ENCODE data around the gene SLC25A1.

SLC25A1 gene

GRCh38 chr22:19130959-19131684 lies 47.4 kb downstream of the SLC25A1 start, which contains the start of gene TSSK2:
Gene TSSK2 (plus strand): TSS chr22:19131308. CDS start chr22:19131400, 92 bp downstream.
- no peaks in the 10 kb centered on the region for H3K4me1 ChIP-seq (ENCODE audit: insufficient read depth, low read length, poor library complexity, severe bottlenecking)
- TF ChIP-seq CTCF (conservative IDR thresholded peaks at IDR 0.05; ENCODE audit: low read length) = no peak
- TF ChIP-seq EZH2phosphoT487 (IDR thresholded peaks at IDR 0.05; ENCODE audit: borderline replicate concordance) = no peak
- H3K79me2 ChIP-seq (ENCODE audit: insufficient read depth, low read length) = no peaks in the 10 kb centered on the region
- no peaks in the 10 kb centered on the region for H3K9me3 ChIP-seq (ENCODE audit: insufficient read depth, low read depth, low read length)
- H2AFZ ChIP-seq (ENCODE audit: low read length) = no peak within 1 kb of the TSS
- H3K4me3 ChIP-seq (ENCODE audit: low read length, poor library complexity, severe bottlenecking) = no peak within 1 kb of the TSS
- peaks cover 6% of the 10 kb centered on the region; the same call in 1 of the 2 replicates for H3K36me3 ChIP-seq (ENCODE audit: insufficient read depth, low read length)
- no peaks in the 10 kb centered on the region for H4K20me1 ChIP-seq (ENCODE audit: insufficient read depth, low read length, poor library complexity, severe bottlenecking)
- H3K27me3 ChIP-seq (ENCODE audit: insufficient read depth, low read length, poor library complexity, severe bottlenecking) = no peaks in the 10 kb centered on the region
- H3K4me2 ChIP-seq (ENCODE audit: low read depth, low read length, poor library complexity, severe bottlenecking) = no peak within 1 kb of the TSS
- no peak within 1 kb of the TSS for H3K9ac ChIP-seq (ENCODE audit: low read depth, low read length, poor library complexity, severe bottlenecking)
- no peaks in the 10 kb centered on the region for H3K9me2 ChIP-seq (replicated peaks; ENCODE audit: low read depth, low read length)
- H3F3A ChIP-seq (ENCODE audit: low read depth) = no peaks in the 10 kb centered on the region

GRCh38 chr22:19129871-19130270 lies 48.7 kb downstream of the SLC25A1 start:
- H4K20me1 ChIP-seq (ENCODE audit: insufficient read depth, low read length, poor library complexity, severe bottlenecking) = no peaks in the 10 kb centered on the region
- no peak overlapping the region for H3K4me2 ChIP-seq (ENCODE audit: low read depth, low read length, poor library complexity, severe bottlenecking)
- no peak overlapping the region for H3K4me3 ChIP-seq (ENCODE audit: low read length, poor library complexity, severe bottlenecking)
- no peaks in the 10 kb centered on the region for H3K4me1 ChIP-seq (ENCODE audit: insufficient read depth, low read length, poor library complexity, severe bottlenecking)
- H3K27me3 ChIP-seq (ENCODE audit: insufficient read depth, low read length, poor library complexity, severe bottlenecking) = no peaks in the 10 kb centered on the region
- no peaks in the 10 kb centered on the region for H3F3A ChIP-seq (ENCODE audit: low read depth)
- H3K9me2 ChIP-seq (replicated peaks; ENCODE audit: low read depth, low read length) = no peaks in the 10 kb centered on the region
- no peak overlapping the region for H3K9ac ChIP-seq (ENCODE audit: low read depth, low read length, poor library complexity, severe bottlenecking)
- TF ChIP-seq EZH2phosphoT487 (IDR thresholded peaks at IDR 0.05; ENCODE audit: borderline replicate concordance) = no peak
- no peaks in the 10 kb centered on the region for H3K79me2 ChIP-seq (ENCODE audit: insufficient read depth, low read length)
- H3K36me3 ChIP-seq (ENCODE audit: insufficient read depth, low read length) = peaks cover 6% of the 10 kb centered on the region; the same call in 1 of the 2 replicates
- H2AFZ ChIP-seq (ENCODE audit: low read length) = no peak overlapping the region
- no peaks in the 10 kb centered on the region for H3K9me3 ChIP-seq (ENCODE audit: insufficient read depth, low read depth, low read length)

- H3K36me3 ChIP-seq (ENCODE audit: insufficient read depth, low read length) = peaks cover 6% of the 10 kb centered on the region; the same call in 1 of the 2 replicates
- H3K79me2 ChIP-seq (ENCODE audit: insufficient read depth, low read length) = no peaks in the 10 kb centered on the region
- TF ChIP-seq EZH2phosphoT487 (IDR thresholded peaks at IDR 0.05; ENCODE audit: borderline replicate concordance) (no peak), CTCF (conservative IDR thresholded peaks at IDR 0.05; ENCODE audit: low read length) (no peak)
- H4K20me1 ChIP-seq (ENCODE audit: insufficient read depth, low read length, poor library complexity, severe bottlenecking) = no peaks in the 10 kb centered on the region
- H3F3A ChIP-seq (ENCODE audit: low read depth) = no peaks in the 10 kb centered on the region
- no peaks in the 10 kb centered on the region for H3K4me1 ChIP-seq (ENCODE audit: insufficient read depth, low read length, poor library complexity, severe bottlenecking)
- H3K4me3 ChIP-seq (ENCODE audit: low read length, poor library complexity, severe bottlenecking) = no peak overlapping the region
- no peaks in the 10 kb centered on the region for H3K9me2 ChIP-seq (replicated peaks; ENCODE audit: low read depth, low read length)
- no peaks in the 10 kb centered on the region for H3K9me3 ChIP-seq (ENCODE audit: insufficient read depth, low read depth, low read length)
- H3K9ac ChIP-seq (ENCODE audit: low read depth, low read length, poor library complexity, severe bottlenecking) = no peak overlapping the region
- H3K27me3 ChIP-seq (ENCODE audit: insufficient read depth, low read length, poor library complexity, severe bottlenecking) = no peaks in the 10 kb centered on the region
- H2AFZ ChIP-seq (ENCODE audit: low read length) = no peak overlapping the region
- no peak overlapping the region for H3K4me2 ChIP-seq (ENCODE audit: low read depth, low read length, poor library complexity, severe bottlenecking)
Observed at GRCh38 chr22:19128946-19129727, 49.4 kb downstream of the SLC25A1 start.

Data from Loucy (cell line).